Measurements from ENCODE around the gene CARD9.

CARD9 gene, protein sequence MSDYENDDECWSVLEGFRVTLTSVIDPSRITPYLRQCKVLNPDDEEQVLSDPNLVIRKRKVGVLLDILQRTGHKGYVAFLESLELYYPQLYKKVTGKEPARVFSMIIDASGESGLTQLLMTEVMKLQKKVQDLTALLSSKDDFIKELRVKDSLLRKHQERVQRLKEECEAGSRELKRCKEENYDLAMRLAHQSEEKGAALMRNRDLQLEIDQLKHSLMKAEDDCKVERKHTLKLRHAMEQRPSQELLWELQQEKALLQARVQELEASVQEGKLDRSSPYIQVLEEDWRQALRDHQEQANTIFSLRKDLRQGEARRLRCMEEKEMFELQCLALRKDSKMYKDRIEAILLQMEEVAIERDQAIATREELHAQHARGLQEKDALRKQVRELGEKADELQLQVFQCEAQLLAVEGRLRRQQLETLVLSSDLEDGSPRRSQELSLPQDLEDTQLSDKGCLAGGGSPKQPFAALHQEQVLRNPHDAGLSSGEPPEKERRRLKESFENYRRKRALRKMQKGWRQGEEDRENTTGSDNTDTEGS

DNA sequence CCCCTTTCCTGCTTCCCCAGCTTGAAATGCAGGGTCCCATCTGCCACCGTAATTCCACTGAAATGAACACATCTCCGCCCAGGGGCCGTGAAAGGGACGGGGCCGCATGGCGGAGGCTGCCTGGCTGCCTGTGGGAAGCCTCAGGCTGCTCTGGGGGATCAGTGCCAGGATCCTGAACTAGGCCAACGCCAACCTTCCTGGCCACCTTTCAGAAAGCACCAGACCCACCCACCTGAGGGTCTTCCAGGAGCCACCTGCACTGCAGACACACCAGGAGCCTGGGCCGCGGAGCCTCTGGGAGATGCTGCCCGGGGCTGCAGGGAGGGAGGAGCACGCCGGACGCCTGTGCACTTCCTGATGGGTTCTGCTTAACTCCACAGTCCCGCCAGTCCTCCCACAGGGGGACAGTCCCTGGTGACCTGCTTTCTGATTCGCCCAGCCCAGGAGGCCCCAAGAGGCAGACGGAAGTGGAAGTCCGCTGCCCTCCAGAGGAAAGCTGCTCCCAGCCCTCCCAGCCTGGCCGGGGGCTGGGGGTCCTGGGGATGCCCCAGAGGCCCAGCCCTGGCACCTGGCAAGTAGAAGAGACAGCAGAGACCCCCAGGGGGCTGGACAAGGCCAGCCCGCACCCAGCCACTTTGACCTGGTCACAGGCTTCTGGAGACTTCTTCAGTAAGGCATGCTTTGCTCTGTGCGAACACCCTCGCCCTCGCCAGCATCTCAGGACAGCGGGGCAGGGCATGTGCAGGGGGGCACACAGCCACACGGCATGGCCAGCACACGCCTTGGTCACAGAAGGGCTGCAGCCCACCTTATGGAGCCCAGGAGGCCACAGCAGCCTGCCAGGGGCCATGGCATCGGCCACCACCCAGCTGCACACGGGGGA lies at the start of gene CARD9:
CARD9 (minus strand) TSS at position 370 of the 883 bp plus-strand sequence. CDS start 1,591 bp downstream, outside the sequence.
- no peak for DNase-seq (ENCODE audit: low read depth, low spot score)
- no peak within 1 kb of the TSS for H3K4me3 ChIP-seq (ENCODE audit: low read depth, low read length)
- ChIA-PET CTCF (interaction anchor here (1.6 to 5.2 kb wide), 3 partner anchors 10 to 60 kb away, joined by 6 to 54 read pairs (median 7); partner anchors contain the start of gene DNLZ), POLR2A (interaction anchor here (1.1 to 1.5 kb wide), 5 partner anchors 8 to 48 kb away, joined by 3 to 7 read pairs (median 4); partner anchors contain the start of gene DNLZ)
- TF ChIP-seq, protein P1, sequence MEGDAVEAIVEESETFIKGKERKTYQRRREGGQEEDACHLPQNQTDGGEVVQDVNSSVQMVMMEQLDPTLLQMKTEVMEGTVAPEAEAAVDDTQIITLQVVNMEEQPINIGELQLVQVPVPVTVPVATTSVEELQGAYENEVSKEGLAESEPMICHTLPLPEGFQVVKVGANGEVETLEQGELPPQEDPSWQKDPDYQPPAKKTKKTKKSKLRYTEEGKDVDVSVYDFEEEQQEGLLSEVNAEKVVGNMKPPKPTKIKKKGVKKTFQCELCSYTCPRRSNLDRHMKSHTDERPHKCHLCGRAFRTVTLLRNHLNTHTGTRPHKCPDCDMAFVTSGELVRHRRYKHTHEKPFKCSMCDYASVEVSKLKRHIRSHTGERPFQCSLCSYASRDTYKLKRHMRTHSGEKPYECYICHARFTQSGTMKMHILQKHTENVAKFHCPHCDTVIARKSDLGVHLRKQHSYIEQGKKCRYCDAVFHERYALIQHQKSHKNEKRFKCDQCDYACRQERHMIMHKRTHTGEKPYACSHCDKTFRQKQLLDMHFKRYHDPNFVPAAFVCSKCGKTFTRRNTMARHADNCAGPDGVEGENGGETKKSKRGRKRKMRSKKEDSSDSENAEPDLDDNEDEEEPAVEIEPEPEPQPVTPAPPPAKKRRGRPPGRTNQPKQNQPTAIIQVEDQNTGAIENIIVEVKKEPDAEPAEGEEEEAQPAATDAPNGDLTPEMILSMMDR (IDR thresholded peaks at IDR 0.05; ENCODE audit: insufficient read depth, low read length, missing control alignments): no peak

- ChIA-PET CTCF (interaction anchor here (1.8 kb wide), 1 partner anchor 16 kb away, joined by 5 read pairs; no protein-coding TSS in a partner anchor), POLR2A (interaction anchor here (0.6 kb wide), 2 partner anchors 15 to 303 kb away, joined by 3 read pairs; no protein-coding TSS in a partner anchor)
- H3K4me3 ChIP-seq (ENCODE audit: low read depth, low read length): no peak overlapping the region
- TF ChIP-seq, protein P1 (IDR thresholded peaks at IDR 0.05; ENCODE audit: insufficient read depth, low read length, missing control alignments): no peak
- DNase-seq (ENCODE audit: low read depth, low spot score): no peak
Observed at GRCh38 chr9:136422876-136423275, 49.4 kb upstream of the CARD9 start.

- DNase-seq (ENCODE audit: low read depth, low spot score): no peak
- ChIA-PET POLR2A (no interaction called here), CTCF (no interaction called here)
- H3K4me3 ChIP-seq (ENCODE audit: low read depth, low read length): no peak overlapping the region
- TF ChIP-seq, protein P1 (IDR thresholded peaks at IDR 0.05; ENCODE audit: insufficient read depth, low read length, missing control alignments): no peak
Observed at GRCh38 chr9:136421791-136422190, 48.3 kb upstream of the CARD9 start.

GRCh38 chr9:136419092-136419420 lies 45.6 kb upstream of the CARD9 start:
- ChIA-PET POLR2A (no interaction called here), CTCF (interaction anchor here (1.5 kb wide), 1 partner anchor 18 kb away, joined by 5 read pairs; no protein-coding TSS in a partner anchor)
- H3K4me3 ChIP-seq (ENCODE audit: low read depth, low read length): no peak overlapping the region
- TF ChIP-seq, protein P1 (IDR thresholded peaks at IDR 0.05; ENCODE audit: insufficient read depth, low read length, missing control alignments): no peak
- DNase-seq (ENCODE audit: low read depth, low spot score): no peak

DNA sequence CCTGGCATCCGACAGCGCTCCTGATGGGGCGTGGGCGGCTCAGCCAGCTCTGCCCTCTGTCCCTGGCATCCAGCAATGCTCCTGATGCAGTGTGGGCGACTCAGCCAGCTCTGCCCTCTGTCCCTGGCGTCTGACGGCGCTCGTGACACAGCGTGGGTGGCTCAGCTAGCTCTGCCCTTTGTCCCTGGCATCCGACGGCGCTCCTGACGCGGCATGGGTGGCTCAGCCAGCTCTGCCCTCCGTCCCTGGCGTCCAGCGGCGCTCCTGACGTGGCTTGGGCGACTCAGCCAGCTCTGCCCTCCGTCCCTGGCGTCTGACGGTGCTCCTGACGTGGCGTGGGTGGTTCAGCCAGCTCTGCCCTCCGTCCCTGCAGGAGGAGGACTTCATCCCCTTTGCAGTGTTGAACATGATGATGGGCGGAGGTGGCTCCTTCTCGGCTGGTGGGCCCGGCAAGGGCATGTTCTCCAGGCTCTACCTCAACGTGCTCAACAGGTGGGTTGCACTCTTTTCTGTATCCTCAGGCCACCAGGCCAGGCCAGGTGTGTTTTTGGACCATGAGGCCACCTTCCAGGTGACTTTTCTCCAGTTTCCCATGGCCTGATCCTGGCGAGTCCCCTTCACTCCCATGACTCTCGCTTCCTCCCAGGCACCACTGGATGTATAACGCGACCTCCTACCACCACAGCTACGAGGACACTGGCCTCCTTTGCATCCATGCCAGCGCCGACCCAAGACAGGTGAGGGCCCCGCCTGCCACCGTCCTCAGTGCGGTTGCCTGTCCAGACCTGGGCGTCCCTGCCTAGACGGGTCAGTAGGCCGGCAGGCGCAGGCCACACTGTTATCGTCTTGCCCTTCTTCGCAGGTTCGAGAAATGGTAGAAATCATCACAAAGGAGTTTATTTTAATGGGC lies 45.0 kb upstream of the CARD9 start:
- POLR2A ChIA-PET: interaction anchor here (0.9 kb wide), 1 partner anchor 16 kb away, joined by 3 read pairs; no protein-coding TSS in a partner anchor
- H3K4me3 ChIP-seq (ENCODE audit: low read depth, low read length): no peak overlapping the region
- no peak for DNase-seq (ENCODE audit: low read depth, low spot score)
- CTCF ChIA-PET: interaction anchor here (0.6 to 1.5 kb wide), 3 partner anchors 9 to 18 kb away, joined by 3 to 6 read pairs (median 5); no protein-coding TSS in a partner anchor
- TF ChIP-seq, protein P1 (IDR thresholded peaks at IDR 0.05; ENCODE audit: insufficient read depth, low read length, missing control alignments): no peak
